ENCODE data around the gene PCDHGC4. TPM values are rescaled to one million over a fixed set of nuclear protein-coding genes. Genes with fewer than 3 reads are reported as not detected.
A peak's percentile ranks its signal among the peaks of the same experiment; 100 is the strongest.

The PCDHGC4 gene
- total RNA-seq, 1 experiment from 2014 or later = 3.6 TPM

DNA sequence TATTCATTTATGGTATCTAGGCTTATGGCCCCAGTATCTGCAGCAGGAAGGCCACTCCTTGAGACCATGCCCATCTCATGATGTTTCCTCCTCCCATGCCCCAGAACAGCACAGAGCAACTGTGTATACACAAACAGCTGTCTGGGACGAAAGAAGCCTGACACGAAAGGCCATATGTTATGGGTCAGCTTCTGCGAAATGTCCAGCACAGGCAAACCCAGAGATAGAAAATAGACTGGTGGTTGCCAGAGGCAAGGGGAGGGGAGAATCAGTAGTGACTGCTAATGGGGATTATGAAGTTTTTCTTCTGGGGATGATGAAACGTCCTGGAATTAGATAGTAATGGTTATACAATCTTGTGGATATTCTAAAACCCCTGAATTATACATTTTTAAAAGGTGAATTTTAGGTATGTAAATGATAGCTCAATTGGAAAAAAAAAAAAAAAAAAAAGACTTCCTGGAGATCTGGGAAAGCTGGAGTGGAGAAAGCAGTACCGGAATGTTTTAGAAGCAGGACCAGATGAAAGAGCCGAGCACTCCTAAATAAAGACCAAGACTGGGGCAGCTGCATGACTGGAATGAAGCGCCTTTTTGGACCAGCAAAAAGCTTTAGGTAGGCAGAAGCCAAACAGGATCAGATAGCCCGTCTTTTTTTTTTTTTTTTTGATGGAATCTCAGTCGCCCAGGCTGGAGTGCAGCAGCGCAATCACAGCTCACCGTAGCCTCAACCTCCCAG, 33.2 kb downstream of the PCDHGC4 start:
- Histone ChIP-seq H3K27ac (ENCODE audit: low read depth, low read length, poor library complexity, severe bottlenecking) (peak overlapping the region; percentile 92), H3K36me3 (ENCODE audit: insufficient read depth, low read length, poor library complexity, severe bottlenecking) (peaks cover 29% of the 10 kb centered on the region), H3K27me3 (replicated peaks; ENCODE audit: insufficient read depth, low read depth, low read length, poor library complexity) (no peaks in the 10 kb centered on the region), H3K9me3 (ENCODE audit: low read depth, low read length, poor library complexity, severe bottlenecking) (no peaks in the 10 kb centered on the region), H3K4me3 (ENCODE audit: low read depth, low read length, poor library complexity, severe bottlenecking) (no peak overlapping the region), H3K4me1 (ENCODE audit: insufficient read depth, low read length, poor library complexity, severe bottlenecking) (peaks cover 70% of the 10 kb centered on the region)
- no peak for DNase-seq (ENCODE audit: low spot score)
- POLR2A ChIA-PET (ENCODE audit: low non-redundant PET) = no interaction called here
- CTCF ChIA-PET = no interaction called here
- intact Hi-C loops (cut with micrococcal nuclease; ENCODE audit: unreplicated experiment) = no loop called here
- BruUV-seq (replicated peaks) = no TSS peak
- TF ChIP-seq, protein P1, sequence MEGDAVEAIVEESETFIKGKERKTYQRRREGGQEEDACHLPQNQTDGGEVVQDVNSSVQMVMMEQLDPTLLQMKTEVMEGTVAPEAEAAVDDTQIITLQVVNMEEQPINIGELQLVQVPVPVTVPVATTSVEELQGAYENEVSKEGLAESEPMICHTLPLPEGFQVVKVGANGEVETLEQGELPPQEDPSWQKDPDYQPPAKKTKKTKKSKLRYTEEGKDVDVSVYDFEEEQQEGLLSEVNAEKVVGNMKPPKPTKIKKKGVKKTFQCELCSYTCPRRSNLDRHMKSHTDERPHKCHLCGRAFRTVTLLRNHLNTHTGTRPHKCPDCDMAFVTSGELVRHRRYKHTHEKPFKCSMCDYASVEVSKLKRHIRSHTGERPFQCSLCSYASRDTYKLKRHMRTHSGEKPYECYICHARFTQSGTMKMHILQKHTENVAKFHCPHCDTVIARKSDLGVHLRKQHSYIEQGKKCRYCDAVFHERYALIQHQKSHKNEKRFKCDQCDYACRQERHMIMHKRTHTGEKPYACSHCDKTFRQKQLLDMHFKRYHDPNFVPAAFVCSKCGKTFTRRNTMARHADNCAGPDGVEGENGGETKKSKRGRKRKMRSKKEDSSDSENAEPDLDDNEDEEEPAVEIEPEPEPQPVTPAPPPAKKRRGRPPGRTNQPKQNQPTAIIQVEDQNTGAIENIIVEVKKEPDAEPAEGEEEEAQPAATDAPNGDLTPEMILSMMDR (conservative IDR thresholded peaks at IDR 0.05; ENCODE audit: low read depth, low read length) = no peak
- no peak for TF ChIP-seq EZH2 (IDR thresholded peaks at IDR 0.05; ENCODE audit: borderline replicate concordance, low read depth, low read length, poor library complexity, severe bottlenecking)

DNA sequence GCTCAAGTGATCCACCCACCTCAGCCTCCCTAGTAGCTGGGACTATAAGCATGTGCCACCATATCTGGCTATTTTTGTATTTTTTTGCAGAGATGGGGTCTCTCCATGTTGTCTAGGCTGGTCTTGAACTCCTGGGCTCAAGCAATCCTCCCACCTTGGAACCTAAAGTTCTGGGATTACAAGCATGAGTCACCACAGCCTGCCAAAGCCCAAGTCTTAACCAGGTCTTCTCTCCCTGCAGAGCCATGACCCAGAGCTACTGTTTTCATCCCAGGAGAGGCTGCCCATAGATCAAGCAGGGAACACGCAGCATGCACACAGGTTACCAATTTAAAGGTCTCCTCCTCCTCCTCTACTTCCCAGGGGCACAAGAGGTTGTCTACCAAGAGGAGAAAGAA, 33.8 kb downstream of the PCDHGC4 start:
- TF ChIP-seq, protein P1 (conservative IDR thresholded peaks at IDR 0.05; ENCODE audit: low read depth, low read length) = no peak
- TF ChIP-seq EZH2 (IDR thresholded peaks at IDR 0.05; ENCODE audit: borderline replicate concordance, low read depth, low read length, poor library complexity, severe bottlenecking) = no peak
- Histone ChIP-seq H3K27ac (ENCODE audit: low read depth, low read length, poor library complexity, severe bottlenecking) (peak overlapping the region; percentile 92), H3K9me3 (ENCODE audit: low read depth, low read length, poor library complexity, severe bottlenecking) (no peaks in the 10 kb centered on the region), H3K4me3 (ENCODE audit: low read depth, low read length, poor library complexity, severe bottlenecking) (no peak overlapping the region), H3K4me1 (ENCODE audit: insufficient read depth, low read length, poor library complexity, severe bottlenecking) (peaks cover 75% of the 10 kb centered on the region), H3K36me3 (ENCODE audit: insufficient read depth, low read length, poor library complexity, severe bottlenecking) (peaks cover 34% of the 10 kb centered on the region), H3K27me3 (replicated peaks; ENCODE audit: insufficient read depth, low read depth, low read length, poor library complexity) (no peaks in the 10 kb centered on the region)
- intact Hi-C loops (cut with micrococcal nuclease; ENCODE audit: unreplicated experiment) = no loop called here
- DNase-seq (ENCODE audit: low spot score) = no peak
- ChIA-PET POLR2A (ENCODE audit: low non-redundant PET) (no interaction called here), CTCF (no interaction called here)
- BruUV-seq (replicated peaks) = no TSS peak

DNA sequence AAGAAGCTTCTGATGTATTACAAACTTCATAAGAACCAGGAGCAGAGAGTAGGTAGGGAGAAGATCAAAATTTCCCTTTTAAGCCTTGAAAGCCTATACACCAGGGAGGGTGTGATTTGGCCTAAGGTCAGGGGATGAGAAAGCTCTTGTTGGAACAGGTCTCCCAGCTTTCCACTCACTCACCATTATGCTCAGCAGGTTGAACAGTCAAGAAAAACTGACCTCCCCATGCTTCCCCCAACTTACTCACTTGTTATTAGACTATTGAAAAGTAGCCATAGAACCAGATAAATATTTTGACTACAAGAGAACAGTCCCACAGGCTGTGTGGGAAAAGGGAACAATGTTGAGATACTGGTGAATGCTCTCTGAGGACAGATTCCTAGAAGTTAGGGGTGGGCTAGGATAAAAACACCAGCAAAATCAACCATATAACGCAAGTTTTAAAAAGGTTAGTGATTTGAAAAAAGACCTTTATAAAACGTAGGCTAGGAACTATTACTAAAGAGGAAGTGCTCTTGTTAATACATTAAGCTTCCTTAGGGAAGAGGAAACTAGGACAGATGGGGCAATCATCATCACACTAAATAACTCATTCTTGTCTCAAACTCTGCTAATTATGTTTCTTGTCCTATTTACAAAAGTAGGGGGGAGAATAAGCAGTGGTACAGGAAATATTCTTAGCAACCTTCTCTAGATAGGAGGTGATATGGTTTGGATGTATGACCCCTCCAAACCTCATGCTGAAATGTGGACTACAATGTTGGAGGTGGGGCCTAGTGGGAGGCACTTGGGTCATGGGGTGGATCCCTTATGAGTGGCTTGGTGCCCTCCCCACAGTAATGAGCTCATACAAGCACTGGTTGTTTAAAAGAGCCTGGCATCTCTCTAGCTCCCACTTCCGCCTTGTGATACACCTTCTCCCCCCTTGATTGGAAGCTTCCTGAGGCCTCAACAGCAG, 35.1 kb downstream of the PCDHGC4 start:
- Histone ChIP-seq H3K36me3 (ENCODE audit: insufficient read depth, low read length, poor library complexity, severe bottlenecking) (peaks cover 40% of the 10 kb centered on the region), H3K4me1 (ENCODE audit: insufficient read depth, low read length, poor library complexity, severe bottlenecking) (peaks cover 73% of the 10 kb centered on the region), H3K27ac (ENCODE audit: low read depth, low read length, poor library complexity, severe bottlenecking) (peak overlapping the region; percentile 81), H3K4me3 (ENCODE audit: low read depth, low read length, poor library complexity, severe bottlenecking) (no peak overlapping the region), H3K27me3 (replicated peaks; ENCODE audit: insufficient read depth, low read depth, low read length, poor library complexity) (no peaks in the 10 kb centered on the region), H3K9me3 (ENCODE audit: low read depth, low read length, poor library complexity, severe bottlenecking) (no peaks in the 10 kb centered on the region)
- no peak for TF ChIP-seq EZH2 (IDR thresholded peaks at IDR 0.05; ENCODE audit: borderline replicate concordance, low read depth, low read length, poor library complexity, severe bottlenecking)
- TF ChIP-seq, protein P1 (conservative IDR thresholded peaks at IDR 0.05; ENCODE audit: low read depth, low read length) = no peak
- POLR2A ChIA-PET (ENCODE audit: low non-redundant PET) = no interaction called here
- DNase-seq (ENCODE audit: low spot score) = no peak
- intact Hi-C loops (cut with micrococcal nuclease; ENCODE audit: unreplicated experiment) = loop anchor here (5.0 kb wide), 1 partner anchor 123 kb away; the partner anchor contains the start of gene PCDHGB5
- CTCF ChIA-PET = no interaction called here
- BruUV-seq (replicated peaks) = no TSS peak

All from A673 (cell line).